GM21825 (cell line): ENCODE measurements around the gene PLXNA3.
"Not testable (repeated sequence)": the region's sequence is repeated elsewhere in the genome, so short reads cannot be mapped to it uniquely, and the experiment has no call there.

ENCODE experiments used
- ATAC-seq: cut with Tn5 transposase; IDR thresholded peaks from one replicate; pipeline ENCODE4 v1.9.1; 2021; ENCODE audit warnings: mild to moderate bottlenecking, moderate library complexity; ENCODE audit not compliant: unreplicated experiment

Gene PLXNA3

GRCh38 chrX:154495472-154495922, 37.4 kb downstream of the PLXNA3 start:
- ATAC-seq = no peak

- not testable (repeated sequence) for ATAC-seq
Measured at GRCh38 chrX:154496591-154497137, 38.6 kb downstream of the PLXNA3 start.

- not testable (repeated sequence) for ATAC-seq
Measured at GRCh38 chrX:154501423-154501822, 43.3 kb downstream of the PLXNA3 start.

- no peak for ATAC-seq
Measured at GRCh38 chrX:154502098-154502497, 44.0 kb downstream of the PLXNA3 start.

- no peak for ATAC-seq
Measured at GRCh38 chrX:154502989-154503388, 44.9 kb downstream of the PLXNA3 start.

GRCh38 chrX:154505734-154506133, 47.7 kb downstream of the PLXNA3 start:
- no peak for ATAC-seq

GRCh38 chrX:154506483-154507332, 48.6 kb downstream of the PLXNA3 start:
- ATAC-seq = no peak

- no peak for ATAC-seq
Measured at GRCh38 chrX:154507673-154508383, 49.7 kb downstream of the PLXNA3 start.

- ATAC-seq = no peak
Measured at GRCh38 chrX:154508384-154508745, 50.3 kb downstream of the PLXNA3 start.

- no peak for ATAC-seq
Measured at GRCh38 chrX:154509455-154509854, 51.4 kb downstream of the PLXNA3 start.

GRCh38 chrX:154511761-154512160, 53.7 kb downstream of the PLXNA3 start:
- ATAC-seq = no peak

GRCh38 chrX:154512879-154513553, 54.9 kb downstream of the PLXNA3 start:
- ATAC-seq = no peak

- no peak for ATAC-seq
Measured at GRCh38 chrX:154513716-154514115, 55.6 kb downstream of the PLXNA3 start.

GRCh38 chrX:154515090-154515965, 57.2 kb downstream of the PLXNA3 start:
- no peak for ATAC-seq

GRCh38 chrX:154515966-154516655, 58.0 kb downstream of the PLXNA3 start, which contains the start of gene FAM3A:
Gene FAM3A, minus strand, starts transcription at chrX:154516232. Its CDS starts 460 bp downstream, at chrX:154515772.
- ATAC-seq = peak; percentile 84

- no peak for ATAC-seq
Measured at GRCh38 chrX:154516656-154517100, 58.6 kb downstream of the PLXNA3 start.

- ATAC-seq = no peak
Measured at GRCh38 chrX:154517101-154517781, 59.2 kb downstream of the PLXNA3 start.

- ATAC-seq = no peak
Measured at GRCh38 chrX:154519389-154519788, 61.3 kb downstream of the PLXNA3 start.
